IMR-90 (cell line): Measurements from ENCODE around the gene TSEN15. TPM values are rescaled to one million over a fixed set of nuclear protein-coding genes. Genes with fewer than 3 reads are reported as not detected.

Experiments
- ATAC-seq: fragments of 200-7000 bp; cut with Tn5 transposase; 2 replicates; pipeline ENCODE4 v1.9.1; 2020; ENCODE audit warnings: low read depth, mild to moderate bottlenecking, moderate library complexity
- Bru-seq: library from RNA; stranded (reverse); fragments of 400-500 nt; gene quantifications from one replicate; lab custom pipeline; 2021; lab: Mats Ljungman, UMichigan
- BruChase-seq, 2 experiments: library from RNA; stranded (reverse); fragments of 400-500 nt; gene quantifications; one replicate each; lab custom pipeline; 2021; lab: Mats Ljungman, UMichigan
- BruUV-seq: library from RNA; stranded (reverse); fragments of 400-500 nt; replicated peaks from 2 replicates; lab custom pipeline; 2021; lab: Mats Ljungman, UMichigan
- CTCF ChIA-PET: fragments of 300-600 bp; formaldehyde crosslinking; extraction: SDS; loops from one replicate; lab custom pipeline; 2021; ENCODE audit warnings: antibody characterized with exemption; lab: Yijun Ruan, JAX
- POLR2A ChIA-PET: fragments of 300-600 bp; sonication (Branson Sonifier 250); formaldehyde crosslinking; loops from one replicate; lab custom pipeline; 2022; ENCODE audit warnings: antibody characterized with exemption; ENCODE audit not compliant: unreplicated experiment; lab: Charles Lee
- DNase-seq: peaks from one replicate; pipeline ENCODE4 v3.0.0; 2013
- H2AFZ ChIP-seq: replicated peaks from 2 replicates; pipeline ENCODE3; 2013; ENCODE audit warnings: low read length, mild to moderate bottlenecking; ENCODE audit not compliant: poor library complexity
- H2AK5ac ChIP-seq: 2 replicates; pipeline ENCODE4 v1.6.1; 2013; ENCODE audit warnings: low read depth, low read length, inconsistent platforms
- H2AK9ac ChIP-seq: replicated peaks from 2 replicates; pipeline ENCODE3; 2013; ENCODE audit warnings: mild to moderate bottlenecking, low read depth, low read length, moderate library complexity; ENCODE audit not compliant: poor library complexity
- H2BK120ac ChIP-seq: 2 replicates; pipeline ENCODE4 v1.6.1; 2013; ENCODE audit warnings: low read depth, low read length, inconsistent platforms
- H2BK15ac ChIP-seq: 3 replicates; pipeline ENCODE4 v1.6.1; 2013; ENCODE audit warnings: low read depth, low read length, inconsistent platforms
- H2BK20ac ChIP-seq: 2 replicates; pipeline ENCODE4 v1.6.1; 2013; ENCODE audit warnings: low read depth, mild to moderate bottlenecking, inconsistent platforms, low read length, moderate library complexity
- H2BK5ac ChIP-seq: 2 replicates; pipeline ENCODE4 v1.6.1; 2013; ENCODE audit warnings: mild to moderate bottlenecking, low read depth, low read length, inconsistent platforms; ENCODE audit not compliant: poor library complexity, severe bottlenecking
- H3K14ac ChIP-seq: replicated peaks from 2 replicates; pipeline ENCODE4 v1.6.1; 2013; ENCODE audit warnings: low read depth, low read length, inconsistent platforms
- H3K18ac ChIP-seq: 2 replicates; pipeline ENCODE4 v1.6.1; 2013; ENCODE audit warnings: low read depth, low read length, control low read depth
- H3K23ac ChIP-seq: 2 replicates; pipeline ENCODE4 v1.6.1; 2013; ENCODE audit warnings: low read depth, low read length, inconsistent platforms
- H3K27ac ChIP-seq: 2 replicates; pipeline ENCODE4 v1.5.1; 2013; ENCODE audit warnings: mild to moderate bottlenecking, control low read depth, low read length; ENCODE audit not compliant: insufficient read depth
- H3K27me3 ChIP-seq: 2 replicates; pipeline ENCODE4 v1.6.1; 2013; ENCODE audit warnings: low read length; ENCODE audit not compliant: control insufficient read depth, insufficient read depth
- H3K36me3 ChIP-seq: 2 replicates; pipeline ENCODE4 v1.6.1; 2013; ENCODE audit warnings: low read length, mixed read lengths; ENCODE audit not compliant: control insufficient read depth, insufficient read depth
- H3K4ac ChIP-seq: 2 replicates; pipeline ENCODE4 v1.6.1; 2013; ENCODE audit warnings: low read depth, low read length, inconsistent platforms
- H3K4me1 ChIP-seq: 2 replicates; pipeline ENCODE4 v1.6.1; 2013; ENCODE audit warnings: low read length, mixed read lengths; ENCODE audit not compliant: control insufficient read depth, insufficient read depth
- H3K4me2 ChIP-seq: 2 replicates; pipeline ENCODE4 v1.6.1; 2013; ENCODE audit warnings: low read depth, mild to moderate bottlenecking, control low read depth, low read length, moderate library complexity
- H3K4me3 ChIP-seq: 2 replicates; pipeline ENCODE4 v1.5.1; 2013; ENCODE audit warnings: low read depth, mild to moderate bottlenecking, control low read depth, low read length, moderate library complexity; ENCODE audit not compliant: insufficient read depth
- H3K56ac ChIP-seq: 2 replicates; pipeline ENCODE4 v1.6.1; 2013; ENCODE audit warnings: low read length, inconsistent platforms; ENCODE audit not compliant: insufficient read depth; ENCODE audit errors: extremely low read depth
- H3K79me1 ChIP-seq, 2 experiments: 2 replicates each; pipeline ENCODE4 v1.6.1; 2013; ENCODE audit warnings: low read length in 2 of 2, inconsistent platforms in 1 of 2, low read depth in 1 of 2
- H3K9ac ChIP-seq: 2 replicates; pipeline ENCODE4 v1.6.1; 2013; ENCODE audit warnings: low read depth, low read length, control low read depth
- H3K9me1 ChIP-seq: 2 replicates; pipeline ENCODE4 v1.6.1; 2013; ENCODE audit warnings: low read length, inconsistent platforms; ENCODE audit not compliant: insufficient read depth
- H3K9me3 ChIP-seq: 2 replicates; pipeline ENCODE4 v1.6.1; 2013; ENCODE audit warnings: low read length; ENCODE audit not compliant: control insufficient read depth, insufficient read depth
- H4K20me1 ChIP-seq: 2 replicates; pipeline ENCODE4 v1.6.1; 2013; ENCODE audit warnings: low read length, inconsistent platforms; ENCODE audit not compliant: insufficient read depth
- H4K5ac ChIP-seq: 2 replicates; pipeline ENCODE4 v1.6.1; 2013; ENCODE audit warnings: mild to moderate bottlenecking, low read depth, low read length, control low read depth
- H4K8ac ChIP-seq, 2 experiments: 2 replicates each; pipeline ENCODE4 v1.6.1; 2013; ENCODE audit warnings: low read depth in 2 of 2, low read length in 2 of 2, control low read depth in 1 of 2, inconsistent platforms in 1 of 2
- H4K91ac ChIP-seq: 2 replicates; pipeline ENCODE4 v1.6.1; 2013; ENCODE audit warnings: low read depth, low read length, inconsistent platforms; ENCODE audit not compliant: insufficient read depth
- BHLHE40 ChIP-seq: fragments of 150-350 bp; IDR thresholded peaks from 2 replicates; pipeline ENCODE4 v1.6.1; 2016; ENCODE audit warnings: mild to moderate bottlenecking, low read depth, low read length
- CEBPB ChIP-seq: IDR thresholded peaks from 2 replicates; pipeline ENCODE4 v1.6.1; 2012; ENCODE audit warnings: low read depth, low read length, improper control_type of control experiment
- ELK1 ChIP-seq: fragments of 150-350 bp; IDR thresholded peaks from 2 replicates; pipeline ENCODE4 v1.6.1; 2016; ENCODE audit warnings: low read depth, mild to moderate bottlenecking, low read length, moderate library complexity, borderline replicate concordance
- FOS ChIP-seq: fragments of 150-350 bp; IDR thresholded peaks from 2 replicates; pipeline ENCODE4 v1.6.1; 2016; ENCODE audit warnings: low read depth, low read length
- MAFK ChIP-seq: IDR thresholded peaks from 2 replicates; pipeline ENCODE4 v1.6.1; 2012; ENCODE audit warnings: low read depth, low read length, improper control_type of control experiment
- MAZ ChIP-seq: IDR thresholded peaks from 2 replicates; pipeline ENCODE4 v1.6.1; 2012; ENCODE audit warnings: low read depth, mild to moderate bottlenecking, low read length, improper control_type of control experiment, moderate library complexity, borderline replicate concordance
- MXI1 ChIP-seq: IDR thresholded peaks from 2 replicates; pipeline ENCODE4 v1.6.1; 2012; ENCODE audit warnings: low read depth, mild to moderate bottlenecking, low read length, moderate library complexity, borderline replicate concordance
- POLR2A ChIP-seq: IDR thresholded peaks from 2 replicates; pipeline ENCODE4 v1.6.1; 2012; ENCODE audit warnings: mild to moderate bottlenecking, low read depth, low read length
- RAD21 ChIP-seq: IDR thresholded peaks from 2 replicates; pipeline ENCODE4 v1.6.1; 2012; ENCODE audit warnings: low read length, improper control_type of control experiment
- RCOR1 ChIP-seq: IDR thresholded peaks from 2 replicates; pipeline ENCODE4 v1.6.1; 2012; ENCODE audit warnings: mild to moderate bottlenecking, low read length, improper control_type of control experiment; ENCODE audit not compliant: insufficient replicate concordance
- WGBS, 2 experiments: methylation state at CpG; one replicate each; pipeline versions ENCODE4 v1.1.5 to v1.1.7; 2013; ENCODE audit warnings: missing lambda C conversion rate in 2 of 2; ENCODE audit not compliant: insufficient read length in 1 of 2; ENCODE audit errors: extremely low coverage in 2 of 2; 5-methylcytosine and 5-hydroxymethylcytosine counted together
- dilution Hi-C: fragments of 300-500 bp; cut with HindIII; formaldehyde crosslinking; loops from one replicate; pipeline ENCODE4 v1.14.3; 2018; ENCODE audit warnings: low sequenced_read_pairs; ENCODE audit not compliant: unreplicated experiment
- in situ Hi-C: fragments of 300-500 bp; cut with MboI; formaldehyde crosslinking; loops from 3 replicates; pipeline ENCODE4 v1.14.3; 2019; ENCODE audit warnings: low sequenced_read_pairs, inconsistent platforms, mixed read lengths
- intact Hi-C: fragments of 100-400 bp; cut with micrococcal nuclease; formaldehyde crosslinking; loops from 2 replicates; pipeline ENCODE4 v1.10.0; 2022
- long read RNA-seq: library from polyadenylated mRNA; unstranded; transcript quantifications from one replicate; pipeline ENCODE4 v2.0.0, GENCODE V29; 2021; ENCODE audit not compliant: unreplicated experiment
- polyA plus RNA-seq, 3 experiments: library from polyadenylated mRNA; depleted of rRNA; stranded (reverse); fragments of >200 nt; gene quantifications; 2 replicates each; pipeline ENCODE4 v1.2.3, GENCODE V29; 2012; ENCODE audit warnings: low replicate concordance in 1 of 3
- total RNA-seq: library from RNA; depleted of rRNA; stranded (reverse); fragments of >200 nt; gene quantifications from 2 replicates; pipeline ENCODE4 v1.2.3, GENCODE V29; 2012; rRNA removed

Gene TSEN15
- total RNA-seq (45.0 and 80.3 TPM in 2 replicates), polyA plus RNA-seq (2012; rRNA removed) (26.7 and 32.4 TPM in 2 replicates), Bru-seq, nascent RNA (percentile 64 among the genes with signal in this experiment), BruChase-seq, experiment 1, labeled RNA remaining after a 6-hour chase (percentile 58 among the genes with signal in this experiment), BruChase-seq, experiment 2, labeled RNA remaining after a 2-hour chase (percentile 69 among the genes with signal in this experiment)
- 59.8 and 60.1 TPM in 2 replicates for polyA plus RNA-seq (2012; cell fraction: cytosol; rRNA removed)
- 18.1 and 26.0 TPM in 2 replicates for polyA plus RNA-seq (2012; cell fraction: nucleus; rRNA removed; ENCODE audit: low replicate concordance)
- long read RNA-seq, transcript TSEN15-203 (4 exons, 1,844 nt), result minor isoform, 11 of 49 reads
- long read RNA-seq, transcript TSEN15-216 (5 exons, 1,986 nt), result major isoform, 24 of 49 reads
- long read RNA-seq, partial matches to known transcripts, result 2 of 49 reads
- long read RNA-seq, other reads (novel, unspliced or antisense), result 4 of 49 reads

- H3K18ac ChIP-seq, result peak within 1 kb of the TSS; percentile 93
- H3K4me2 ChIP-seq, result peak within 1 kb of the TSS; percentile 98
- H2AK9ac ChIP-seq, result peak within 1 kb of the TSS; percentile 95
- DNase-seq (peak; percentile 86), ATAC-seq (peak; percentile 97)
- H3K27ac ChIP-seq, result peak within 1 kb of the TSS; percentile 98
- H2BK120ac ChIP-seq, result peak within 1 kb of the TSS; percentile 96
- H3K23ac ChIP-seq, result peak within 1 kb of the TSS; percentile 93
- peak within 1 kb of the TSS; percentile 91 for H2BK20ac ChIP-seq
- in situ Hi-C loops, result no loop called here
- H3K4ac ChIP-seq, result peak within 1 kb of the TSS; percentile 97
- peaks cover 10% of the 10 kb centered on the region; the same call in 1 of the 2 replicates for H3K4me1 ChIP-seq
- intact Hi-C loops, result loop anchor here (1.0 to 10.0 kb wide), 3 partner anchors 95 to 417 kb away; partner anchors contain the start of gene ARPC5
- TF ChIP-seq BHLHE40, result peak; percentile 4; the same call in 1 of the 2 replicates
- no peak for TF ChIP-seq RCOR1
- TF ChIP-seq ELK1, result no peak
- peak; percentile 77 for TF ChIP-seq MXI1
- TF ChIP-seq CEBPB, result peak; percentile 92
- TF ChIP-seq MAZ, result peak; percentile 61; the same call in 1 of the 2 replicates
- no peak for TF ChIP-seq FOS
- peak; percentile 34 for TF ChIP-seq RAD21
- peak; percentile 82 for TF ChIP-seq POLR2A
- TF ChIP-seq MAFK, result no peak
- H4K5ac ChIP-seq, result peak within 1 kb of the TSS; percentile 99
- peak within 1 kb of the TSS; percentile 96 for H4K8ac ChIP-seq
- H3K4me3 ChIP-seq, result peak within 1 kb of the TSS; percentile 59
- H3K9ac ChIP-seq, result peak within 1 kb of the TSS; percentile 99
- no peaks in the 10 kb centered on the region for H4K20me1 ChIP-seq
- no peaks in the 10 kb centered on the region for H3K27me3 ChIP-seq
- ChIA-PET CTCF (interaction anchor here (1.3 kb wide), 1 partner anchor 396 kb away, joined by 3 read pairs; no protein-coding TSS in a partner anchor), POLR2A (interaction anchor here (0.6 to 1.6 kb wide), 5 partner anchors 10 to 549 kb away, joined by 3 to 9 read pairs (median 4); no protein-coding TSS in a partner anchor)
- H2BK5ac ChIP-seq, result peak within 1 kb of the TSS; percentile 93
- peak within 1 kb of the TSS; percentile 98 for H3K14ac ChIP-seq
- no peaks in the 10 kb centered on the region for H3K9me3 ChIP-seq
- peaks cover 14 to 38% of the 10 kb centered on the region in 2 experiments for H3K79me1 ChIP-seq
- H3K56ac ChIP-seq, result peak within 1 kb of the TSS; percentile 98
- whole genome bisulfite sequencing, 2 experiments, result 0% methylated on average over 22 of the region's 54 CpGs; no CpG with 5 or more reads in 1 of the 2 experiments
- H3K36me3 ChIP-seq, result peaks cover 4% of the 10 kb centered on the region; the same call in 1 of the 2 replicates
- peak within 1 kb of the TSS; percentile 97 for H2AFZ ChIP-seq
- no peaks in the 10 kb centered on the region for H3K9me1 ChIP-seq
- H2BK15ac ChIP-seq, result peak within 1 kb of the TSS; percentile 95
- H4K91ac ChIP-seq, result peak within 1 kb of the TSS; percentile 98
- H2AK5ac ChIP-seq, result peak within 1 kb of the TSS; percentile 83
- TSS peak; percentile 18 for BruUV-seq
- dilution Hi-C loops, result no loop called here
Measured at GRCh38 chr1:184051485-184052193, at the start of gene TSEN15. TSS of gene TSEN15 (plus strand) at chr1:184051730. CDS start at chr1:184051756, 26 bp downstream.
